H1 (cell line): ENCODE results near the gene ARID4B. TPM values are rescaled to one million over a fixed set of nuclear protein-coding genes. Genes with fewer than 3 reads are reported as not detected.

Experiments
- CTCF ChIA-PET: fragments of 300-600 bp; sonication (Branson Sonifier 250); formaldehyde crosslinking; loops from one replicate; lab custom pipeline; 2021; ENCODE audit not compliant: partially characterized antibody; lab: Charles Lee
- POLR2A ChIA-PET: fragments of 300-600 bp; sonication (Branson Sonifier 250); formaldehyde crosslinking; loops from one replicate; lab custom pipeline; 2021; ENCODE audit warnings: inconsistent platforms; ENCODE audit not compliant: partially characterized antibody; lab: Charles Lee
- DNase-seq, 2 experiments: peaks; one replicate each; pipeline versions ENCODE4 v3.0.0 to v3.0.0-alpha.2; 2010 to 2022; ENCODE audit warnings: low spot score in 2 of 2, low read depth in 1 of 2, mixed read lengths in 1 of 2
- FAIRE-seq: peaks from 2 replicates; lab custom pipeline; 2011; peaks lifted over from hg19 to GRCh38; lab: Jason Lieb, UNC
- H2AFZ ChIP-seq: 2 replicates; pipeline ENCODE4 v1.8.1; 2012; ENCODE audit warnings: low read length, inconsistent platforms
- H2AK5ac ChIP-seq: 2 replicates; pipeline ENCODE4 v1.6.1; 2013; ENCODE audit warnings: low read depth, low read length
- H2BK120ac ChIP-seq: replicated peaks from 2 replicates; pipeline ENCODE3; 2013; ENCODE audit warnings: low read depth, low read length, inconsistent platforms
- H2BK12ac ChIP-seq: 2 replicates; pipeline ENCODE4 v1.6.1; 2013; ENCODE audit warnings: low read depth, low read length
- H2BK15ac ChIP-seq: 2 replicates; pipeline ENCODE4 v1.6.1; 2013; ENCODE audit warnings: low read length
- H2BK20ac ChIP-seq: 2 replicates; pipeline ENCODE4 v1.6.1; 2013; ENCODE audit warnings: low read length
- H2BK5ac ChIP-seq: 2 replicates; pipeline ENCODE4 v1.6.1; 2013; ENCODE audit warnings: low read depth, low read length
- H3K14ac ChIP-seq: 2 replicates; pipeline ENCODE4 v1.6.1; 2013; ENCODE audit warnings: inconsistent platforms; ENCODE audit not compliant: insufficient read length
- H3K18ac ChIP-seq: 2 replicates; pipeline ENCODE4 v1.6.1; 2013; ENCODE audit warnings: low read length; ENCODE audit errors: extremely low read depth
- H3K23ac ChIP-seq: 2 replicates; pipeline ENCODE4 v1.6.1; 2013; ENCODE audit warnings: inconsistent platforms; ENCODE audit not compliant: insufficient read length
- H3K23me2 ChIP-seq: 2 replicates; pipeline ENCODE4 v1.6.1; 2013; ENCODE audit warnings: low read depth, low read length
- H3K27ac ChIP-seq: 2 replicates; pipeline ENCODE4 v1.6.1; 2011; ENCODE audit warnings: low read depth, low read length, inconsistent platforms
- H3K27me3 ChIP-seq, 4 experiments: replicated peaks in 1 of 4; 1 replicate in 1 of 4; 2 replicates in 3 of 4; pipeline versions ENCODE4 v1.6.1 to v1.8.1; 2011 to 2013; ENCODE audit warnings: low read length in 3 of 4, mild to moderate bottlenecking in 3 of 4, inconsistent platforms in 2 of 4, mixed read lengths in 2 of 4, moderate library complexity in 1 of 4; ENCODE audit not compliant: control insufficient read depth in 3 of 4, insufficient read depth in 3 of 4; ENCODE audit errors: extremely low read depth in 1 of 4
- H3K36me3 ChIP-seq, 4 experiments: 2 replicates each; pipeline versions ENCODE4 v1.6.1 to v1.8.1; 2011 to 2013; ENCODE audit warnings: mild to moderate bottlenecking in 4 of 4, low read length in 3 of 4, moderate library complexity in 2 of 4, control low read depth in 1 of 4, inconsistent platforms in 1 of 4; ENCODE audit not compliant: insufficient read depth in 4 of 4, control insufficient read depth in 2 of 4
- H3K4ac ChIP-seq: replicated peaks from 2 replicates; pipeline ENCODE3; 2013; ENCODE audit warnings: low read length, low read depth, mixed read lengths, inconsistent platforms; ENCODE audit not compliant: insufficient read length
- H3K4me1 ChIP-seq, 4 experiments: replicated peaks in 1 of 4; 1 replicate in 1 of 4; 2 replicates in 3 of 4; pipeline versions ENCODE4 v1.6.1 to v1.8.1; 2011 to 2013; ENCODE audit warnings: low read length in 3 of 4, inconsistent platforms in 2 of 4, mixed read lengths in 1 of 4; ENCODE audit not compliant: insufficient read depth in 4 of 4, control insufficient read depth in 3 of 4
- H3K4me2 ChIP-seq, 2 experiments: 2 replicates each; pipeline versions ENCODE4 v1.6.1 to v1.8.1; 2011 to 2013; ENCODE audit warnings: low read depth in 2 of 2, low read length in 2 of 2, control low read depth in 1 of 2, inconsistent platforms in 1 of 2, mild to moderate bottlenecking in 1 of 2; ENCODE audit not compliant: insufficient read depth in 1 of 2
- H3K4me3 ChIP-seq, 4 experiments: fragments of 200-600, 300-600 bp in 1 of 4; sonication (generic), shearing (Covaris generic), sonication (Bioruptor Twin) in 1 of 4; 2 replicates each; pipeline versions ENCODE4 v1.5.1 to v1.8.1; 2011 to 2016; ENCODE audit warnings: low read length in 4 of 4, low read depth in 3 of 4, control low read depth in 2 of 4, inconsistent platforms in 2 of 4, mild to moderate bottlenecking in 2 of 4, mixed read lengths in 1 of 4, moderate library complexity in 1 of 4; ENCODE audit not compliant: insufficient read depth in 2 of 4; ENCODE audit errors: extremely low read depth in 1 of 4
- H3K56ac ChIP-seq: replicated peaks from 2 replicates; pipeline ENCODE3; 2013; ENCODE audit warnings: low read depth, mild to moderate bottlenecking, mixed read lengths, low read length, inconsistent platforms; ENCODE audit not compliant: insufficient read length
- H3K79me1 ChIP-seq: 2 replicates; pipeline ENCODE4 v1.6.1; 2013; ENCODE audit warnings: low read depth, low read length, control low read depth
- H3K79me2 ChIP-seq, 2 experiments: 2 replicates each; pipeline versions ENCODE4 v1.6.1 to v1.8.1; 2012 to 2013; ENCODE audit warnings: low read length in 2 of 2, mild to moderate bottlenecking in 2 of 2, inconsistent platforms in 1 of 2; ENCODE audit not compliant: insufficient read depth in 2 of 2, control insufficient read depth in 1 of 2
- H3K9ac ChIP-seq, 4 experiments: replicated peaks in 1 of 4; 1 replicate in 1 of 4; 2 replicates in 3 of 4; pipeline versions ENCODE4 v1.6.1 to v1.8.1; 2011 to 2013; ENCODE audit warnings: low read depth in 3 of 4, low read length in 3 of 4, control low read depth in 2 of 4, mild to moderate bottlenecking in 2 of 4, moderate library complexity in 2 of 4, inconsistent platforms in 1 of 4; ENCODE audit errors: extremely low read depth in 1 of 4
- H3K9me3 ChIP-seq, 2 experiments: 2 replicates each; pipeline versions ENCODE4 v1.6.1 to v1.8.1; 2012 to 2013; ENCODE audit warnings: mild to moderate bottlenecking in 2 of 2, moderate library complexity in 2 of 2, control low read depth in 1 of 2, inconsistent platforms in 1 of 2, low read depth in 1 of 2, low read length in 1 of 2, mixed read lengths in 1 of 2; ENCODE audit not compliant: insufficient read depth in 2 of 2
- H4K20me1 ChIP-seq, 2 experiments: replicated peaks in 1 of 2; 2 replicates each; pipeline versions ENCODE3 to v1.8.1; 2011 to 2013; ENCODE audit warnings: inconsistent platforms in 2 of 2, low read length in 2 of 2, mild to moderate bottlenecking in 1 of 2; ENCODE audit not compliant: insufficient read depth in 2 of 2, control insufficient read depth in 1 of 2
- H4K5ac ChIP-seq: 2 replicates; pipeline ENCODE4 v1.6.1; 2013; ENCODE audit warnings: low read length, low read depth, mixed read lengths, inconsistent platforms; ENCODE audit not compliant: insufficient read length
- H4K8ac ChIP-seq: 2 replicates; pipeline ENCODE4 v1.8.0; 2013; ENCODE audit warnings: mild to moderate bottlenecking, moderate library complexity, low read length, inconsistent platforms; ENCODE audit not compliant: insufficient read depth; ENCODE audit errors: extremely low read depth
- H4K91ac ChIP-seq: replicated peaks from 2 replicates; pipeline ENCODE3; 2013; ENCODE audit warnings: low read length, mixed read lengths, inconsistent platforms; ENCODE audit not compliant: insufficient read length
- EP300 ChIP-seq, 2 experiments: IDR thresholded peaks; 1 replicate in 1 of 2; 2 replicates in 1 of 2; pipeline ENCODE4 v1.6.1; 2011 to 2012; ENCODE audit warnings: low read depth in 2 of 2, low read length in 2 of 2, mild to moderate bottlenecking in 2 of 2, borderline replicate concordance in 1 of 2, inconsistent platforms in 1 of 2, moderate library complexity in 1 of 2
- HDAC2 ChIP-seq, 2 experiments: fragments of 300-600 bp in 1 of 2; sonication (generic) in 1 of 2; IDR thresholded peaks; 2 replicates each; pipeline ENCODE4 v1.6.1; 2011 to 2012; ENCODE audit warnings: low read depth in 2 of 2, low read length in 2 of 2, mild to moderate bottlenecking in 2 of 2, moderate library complexity in 2 of 2, borderline replicate concordance in 1 of 2, inconsistent platforms in 1 of 2
- HDAC6 ChIP-seq: IDR thresholded peaks from one replicate; pipeline ENCODE4 v1.7.1; 2012; ENCODE audit warnings: low read depth, mild to moderate bottlenecking, inconsistent platforms, low read length, moderate library complexity
- JUN ChIP-seq: IDR thresholded peaks from 2 replicates; pipeline ENCODE4 v1.6.1; 2011; ENCODE audit warnings: low read depth, mild to moderate bottlenecking, improper control_type of control experiment, low read length
- NANOG ChIP-seq: IDR thresholded peaks from 2 replicates; pipeline ENCODE4 v1.6.1; 2011; ENCODE audit warnings: low read length, low read depth, mild to moderate bottlenecking, inconsistent platforms; ENCODE audit not compliant: insufficient read depth, poor library complexity, severe bottlenecking
- NRF1 ChIP-seq: IDR thresholded peaks from 2 replicates; pipeline ENCODE4 v1.6.1; 2011; ENCODE audit warnings: mild to moderate bottlenecking, low read depth, low read length, improper control_type of control experiment
- POLR2A ChIP-seq, 2 experiments: IDR thresholded peaks; 1 replicate in 1 of 2; 2 replicates in 1 of 2; pipeline ENCODE4 v1.6.1; 2011; ENCODE audit warnings: low read depth in 2 of 2, low read length in 2 of 2, mild to moderate bottlenecking in 2 of 2; ENCODE audit errors: control extremely low read depth in 1 of 2
- POLR2AphosphoS5 ChIP-seq: IDR thresholded peaks from 2 replicates; pipeline ENCODE4 v1.6.1; 2011; ENCODE audit warnings: low read depth, low read length
- SIRT6 ChIP-seq: IDR thresholded peaks from one replicate; pipeline ENCODE4 v1.7.1; 2012; ENCODE audit warnings: low read length, inconsistent platforms
- TAF1 ChIP-seq: IDR thresholded peaks from 2 replicates; pipeline ENCODE4 v1.6.1; 2011; ENCODE audit warnings: mild to moderate bottlenecking, low read depth, low read length
- YY1 ChIP-seq: IDR thresholded peaks from 2 replicates; pipeline ENCODE4 v1.6.1; 2011; ENCODE audit warnings: low read depth, mild to moderate bottlenecking, low read length
- WGBS, 2 experiments: shearing (Covaris generic) in 1 of 2; methylation state at CpG; one replicate each; pipeline versions ENCODE4 v1.1.6 to v1.1.7; 2013 to 2015; ENCODE audit warnings: low lambda C conversion rate in 2 of 2, mixed read lengths in 2 of 2, inconsistent platforms in 1 of 2, low coverage in 1 of 2, missing lambda C conversion rate in 1 of 2; ENCODE audit not compliant: insufficient replicate concordance in 2 of 2, insufficient coverage in 1 of 2, insufficient read length in 1 of 2; ENCODE audit errors: extremely low coverage in 1 of 2, missing lambda C conversion rate in 1 of 2; 5-methylcytosine and 5-hydroxymethylcytosine counted together
- polyA plus RNA-seq, 7 experiments: library from polyadenylated mRNA; depleted of rRNA in 3 of 7; stranded (reverse) in 5 of 7; unstranded in 2 of 7; fragments of >200 nt in 5 of 7; fragments of 200-250 nt in 2 of 7; gene quantifications; 1 replicate in 5 of 7; 2 replicates in 1 of 7; 4 replicates in 1 of 7; pipeline versions ENCODE4 v1.2.1 to v1.2.3, GENCODE V29; 2011 to 2013; ENCODE audit warnings: missing spikeins in 2 of 7, mixed read lengths in 2 of 7
- total RNA-seq: library from RNA; stranded (reverse); fragmentation: NEBNext Ultra II Directional; extraction: Animal tissue kit (Norgen Biotek cat#: 25700); gene quantifications from 2 replicates; pipeline ENCODE4 v1.2.1, GENCODE V29; 2021
- TF ChIP-seq, protein P1 (sequence below): IDR thresholded peaks from 2 replicates; pipeline ENCODE4 v1.6.1; 2012; ENCODE audit warnings: inconsistent platforms

The ARID4B gene
- total and polyA plus RNA-seq, 2 of the 8 experiments (the other 6 are each of a cell fraction or from before 2014, with no cell fraction given): 5.1 to 28.8 TPM

DNA sequence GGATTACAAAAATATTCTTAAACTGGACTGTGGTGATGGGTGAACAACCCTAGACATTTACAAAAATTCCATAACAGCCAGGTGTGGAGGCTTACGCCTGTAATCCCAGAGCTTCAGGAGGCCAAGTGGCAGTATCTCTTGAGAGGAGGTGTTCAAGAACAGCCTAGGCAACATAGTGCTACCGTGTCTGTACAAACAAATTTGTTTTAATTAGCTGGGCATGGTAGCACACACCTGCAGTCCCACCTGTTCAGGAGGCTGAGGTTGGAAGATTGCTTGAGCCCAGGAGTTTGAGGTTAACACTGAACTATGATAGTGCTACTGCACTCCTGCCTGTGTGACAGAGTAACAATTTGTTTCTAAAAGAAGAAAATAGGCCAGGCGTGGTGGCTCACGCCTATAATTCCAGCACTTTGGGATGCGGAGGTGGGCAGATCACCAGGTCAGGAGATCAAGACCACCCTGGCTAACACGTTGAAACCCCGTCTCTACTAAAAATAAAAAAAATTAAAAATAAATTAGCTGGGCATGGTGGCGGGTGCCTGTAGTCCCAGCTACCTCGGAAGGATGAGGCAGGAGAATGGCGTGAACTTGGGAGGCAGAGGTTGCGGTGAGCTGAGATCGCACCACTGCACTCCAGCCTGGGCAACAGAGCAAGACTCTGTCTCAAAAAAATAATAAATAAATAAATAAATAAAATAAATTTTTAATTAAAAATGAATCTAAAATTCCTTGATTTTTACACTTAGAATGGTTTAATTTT is 37.1 kb downstream of the ARID4B start:
- Histone ChIP-seq H4K20me1 (peaks cover 8 to 22% of the 10 kb centered on the region in 2 experiments), H3K23me2 (no peaks in the 10 kb centered on the region), H3K56ac (no peak overlapping the region), H3K4me1 (peaks cover 0 to 11% (median 1%) of the 10 kb centered on the region in 4 experiments; a peak in 3 of 7 replicates), H3K18ac (no peak overlapping the region), H2AK5ac (no peak overlapping the region), H2BK20ac (no peak overlapping the region), H2BK15ac (no peak overlapping the region), H2AFZ (no peak overlapping the region), H3K9ac (no peak overlapping the region), H3K27ac (no peak overlapping the region), H3K23ac (no peak overlapping the region), H3K4ac (no peak overlapping the region), H3K79me2 (peaks cover 21 to 98% of the 10 kb centered on the region in 2 experiments), H3K27me3 (no peaks in the 10 kb centered on the region), H3K36me3 (no peaks in the 10 kb centered on the region; a peak in 1 of 8 replicates), H3K4me3 (no peak overlapping the region), H4K5ac (no peak overlapping the region), H2BK5ac (no peak overlapping the region), H2BK12ac (no peak overlapping the region), H3K9me3 (no peaks in the 10 kb centered on the region), H3K4me2 (no peak overlapping the region), H4K91ac (no peak overlapping the region), H3K79me1 (peaks cover 2% of the 10 kb centered on the region; the same call in 1 of the 2 replicates), H2BK120ac (no peak overlapping the region), H3K14ac (no peak overlapping the region), H4K8ac (no peak overlapping the region)
- CTCF ChIA-PET: interaction anchor here (0.6 to 1.0 kb wide), 2 partner anchors 126 to 587 kb away, joined by 3 read pairs; no protein-coding TSS in a partner anchor
- FAIRE-seq (no peak), DNase-seq (no peak)
- POLR2A ChIA-PET: no interaction called here
- 96% methylated on average over 12 of the region's 12 CpGs; no CpG with 5 or more reads in 1 of the 2 experiments for WGBS, 2 experiments
- TF ChIP-seq, protein P1, sequence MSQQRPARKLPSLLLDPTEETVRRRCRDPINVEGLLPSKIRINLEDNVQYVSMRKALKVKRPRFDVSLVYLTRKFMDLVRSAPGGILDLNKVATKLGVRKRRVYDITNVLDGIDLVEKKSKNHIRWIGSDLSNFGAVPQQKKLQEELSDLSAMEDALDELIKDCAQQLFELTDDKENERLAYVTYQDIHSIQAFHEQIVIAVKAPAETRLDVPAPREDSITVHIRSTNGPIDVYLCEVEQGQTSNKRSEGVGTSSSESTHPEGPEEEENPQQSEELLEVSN: no peak
- no peak for TF ChIP-seq HDAC2 (IDR thresholded peaks at IDR 0.05; ENCODE audit: borderline replicate concordance in 1 of 2, low read depth in 2 of 2, low read length in 2 of 2)
- TF ChIP-seq HDAC6: no peak
- no peak for TF ChIP-seq POLR2A (IDR thresholded peaks at IDR 0.05; ENCODE audit: control extremely low read depth in 1 of 2, low read depth in 2 of 2, low read length in 2 of 2)
- TF ChIP-seq NRF1: no peak
- TF ChIP-seq POLR2AphosphoS5: no peak
- no peak for TF ChIP-seq EP300 (IDR thresholded peaks at IDR 0.05; ENCODE audit: borderline replicate concordance in 1 of 2, low read depth in 2 of 2, low read length in 2 of 2)
- TF ChIP-seq SIRT6: no peak
- no peak for TF ChIP-seq NANOG
- no peak for TF ChIP-seq JUN
- no peak for TF ChIP-seq TAF1
- TF ChIP-seq YY1: no peak
